Lower leg skin (tissue), 4 donors: ENCODE data around the gene ZNF397. TPM values are rescaled to one million over a fixed set of nuclear protein-coding genes. Genes with fewer than 3 reads are reported as not detected.

Source experiments
- DNase-seq, 2 donors: peaks; one replicate each; pipeline ENCODE4 v3.0.0-alpha.2; 2019; ENCODE audit warnings: low spot score in 2 of 2
- H3K4me3 ChIP-seq: fragments of 200-600 bp; sonication (generic); 2 replicates; pipeline ENCODE4 v1.5.1; 2017; ENCODE audit warnings: mild to moderate bottlenecking, low read depth; ENCODE audit not compliant: poor library complexity, severe bottlenecking
- POLR2A ChIP-seq, 2 donors: fragments of 450-650 bp; IDR thresholded peaks; one replicate each; pipeline ENCODE4 v1.6.1; 2016 to 2017; ENCODE audit warnings: antibody characterized with exemption in 2 of 2, mild to moderate bottlenecking in 1 of 2, moderate library complexity in 1 of 2
- WGBS, 2 donors: methylation state at CpG; one replicate each; pipeline ENCODE4 v1.1.5; 2018; 5-methylcytosine and 5-hydroxymethylcytosine counted together
- intact Hi-C: fragments of 100-400 bp; cut with DNase I; formaldehyde crosslinking; loops from one replicate; pipeline ENCODE4 v1.15.0; 2023; ENCODE audit warnings: low total_unique reads
- total RNA-seq, 4 donors: library from RNA; depleted of rRNA; stranded (reverse); fragments of >200 nt; gene quantifications; one replicate each; pipeline ENCODE4 v1.1.0, GENCODE V29; 2016
- TF ChIP-seq, protein P1 (sequence below), 3 donors: fragments of 450-650 bp; IDR thresholded peaks; one replicate each; pipeline ENCODE4 v1.5.1; 2016; ENCODE audit warnings: antibody characterized with exemption in 3 of 3, mild to moderate bottlenecking in 3 of 3, moderate library complexity in 2 of 3

The ZNF397 gene
- total RNA-seq, 4 donors from 2014 or later: 13.2 to 26.9 (median 19.5) TPM

GRCh38 chr18:35256947-35257346 lies 16.1 kb downstream of the ZNF397 start:
- intact Hi-C loops: no loop called here

DNA sequence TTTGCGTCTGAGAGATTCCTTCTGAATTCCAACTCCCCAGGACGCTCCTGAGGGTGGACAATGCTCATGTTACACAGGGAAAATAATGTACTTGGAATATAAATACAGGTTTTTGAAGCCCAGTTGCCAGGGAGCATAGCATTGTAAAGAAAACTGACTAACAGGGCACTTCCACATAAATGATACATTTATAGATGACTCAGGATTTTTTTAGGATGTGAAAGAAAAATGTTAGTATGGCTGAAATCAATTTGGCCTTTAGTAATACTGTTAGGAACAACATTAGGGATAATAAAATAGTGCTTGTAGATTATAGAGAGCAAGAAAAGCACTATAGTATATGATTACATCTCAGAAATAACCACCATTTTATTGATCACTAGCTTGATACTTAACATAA lies 23.6 kb downstream of the ZNF397 start:
- TF ChIP-seq, protein P1, sequence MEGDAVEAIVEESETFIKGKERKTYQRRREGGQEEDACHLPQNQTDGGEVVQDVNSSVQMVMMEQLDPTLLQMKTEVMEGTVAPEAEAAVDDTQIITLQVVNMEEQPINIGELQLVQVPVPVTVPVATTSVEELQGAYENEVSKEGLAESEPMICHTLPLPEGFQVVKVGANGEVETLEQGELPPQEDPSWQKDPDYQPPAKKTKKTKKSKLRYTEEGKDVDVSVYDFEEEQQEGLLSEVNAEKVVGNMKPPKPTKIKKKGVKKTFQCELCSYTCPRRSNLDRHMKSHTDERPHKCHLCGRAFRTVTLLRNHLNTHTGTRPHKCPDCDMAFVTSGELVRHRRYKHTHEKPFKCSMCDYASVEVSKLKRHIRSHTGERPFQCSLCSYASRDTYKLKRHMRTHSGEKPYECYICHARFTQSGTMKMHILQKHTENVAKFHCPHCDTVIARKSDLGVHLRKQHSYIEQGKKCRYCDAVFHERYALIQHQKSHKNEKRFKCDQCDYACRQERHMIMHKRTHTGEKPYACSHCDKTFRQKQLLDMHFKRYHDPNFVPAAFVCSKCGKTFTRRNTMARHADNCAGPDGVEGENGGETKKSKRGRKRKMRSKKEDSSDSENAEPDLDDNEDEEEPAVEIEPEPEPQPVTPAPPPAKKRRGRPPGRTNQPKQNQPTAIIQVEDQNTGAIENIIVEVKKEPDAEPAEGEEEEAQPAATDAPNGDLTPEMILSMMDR (IDR thresholded peaks at IDR 0.05): no peak
- TF ChIP-seq POLR2A (IDR thresholded peaks at IDR 0.05): no peak
- H3K4me3 ChIP-seq: no peak overlapping the region
- DNase-seq: no peak
- 89 to 90% methylated on average over 2 of the region's 2 CpGs for WGBS, 2 donors
- intact Hi-C loops: no loop called here

More at GRCh38 chr18:35256947-35257346, 16.1 kb downstream of the ZNF397 start:
- DNase-seq: no peak
- TF ChIP-seq POLR2A (IDR thresholded peaks at IDR 0.05): no peak
- TF ChIP-seq, protein P1 (IDR thresholded peaks at IDR 0.05): no peak
- WGBS, 2 donors: 97 to 99% methylated on average over 3 of the region's 3 CpGs
- no peak overlapping the region for H3K4me3 ChIP-seq

- H3K4me3 ChIP-seq: peak overlapping the region; percentile 34
- peak; percentile 63 to 95 for DNase-seq
- no peak for TF ChIP-seq POLR2A (IDR thresholded peaks at IDR 0.05)
- TF ChIP-seq, protein P1 (IDR thresholded peaks at IDR 0.05): no peak
- 0 to 1% methylated on average over 34 to 45 of the region's 48 CpGs for WGBS, 2 donors
- intact Hi-C loops: no loop called here
These were observed 26.4 kb downstream of the ZNF397 start for GRCh38 chr18:35267161-35267651.

- no peak overlapping the region for H3K4me3 ChIP-seq
- no peak for DNase-seq
- TF ChIP-seq, protein P1 (IDR thresholded peaks at IDR 0.05): no peak
- TF ChIP-seq POLR2A (IDR thresholded peaks at IDR 0.05): no peak
- intact Hi-C loops: no loop called here
- 38 to 62% methylated on average over 30 of the region's 30 CpGs for WGBS, 2 donors
These were observed 27.0 kb downstream of the ZNF397 start for GRCh38 chr18:35267809-35268208.

DNA sequence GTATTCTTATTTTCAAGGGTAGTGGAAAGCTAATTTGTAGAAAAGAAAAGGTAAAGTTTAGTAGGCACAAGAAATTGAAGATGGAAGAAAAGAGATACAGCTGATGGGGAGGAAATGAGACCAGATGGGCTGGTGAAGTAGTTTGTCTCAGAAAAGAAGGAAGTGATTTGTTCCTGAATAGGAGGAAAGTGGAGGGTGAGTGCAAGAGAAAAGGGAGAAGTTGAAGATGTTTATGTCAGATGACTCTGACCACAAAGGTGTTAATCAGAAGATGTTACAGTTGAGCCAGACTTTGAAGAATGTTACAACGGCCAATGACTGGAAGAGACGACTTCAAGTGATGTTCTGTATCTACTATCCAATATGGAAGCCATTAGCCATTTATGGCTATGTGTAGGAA lies 28.0 kb downstream of the ZNF397 start:
- 81 to 84% methylated on average over 2 of the region's 2 CpGs for WGBS, 2 donors
- H3K4me3 ChIP-seq: no peak overlapping the region
- intact Hi-C loops: no loop called here
- no peak for DNase-seq
- TF ChIP-seq, protein P1 (IDR thresholded peaks at IDR 0.05): no peak
- TF ChIP-seq POLR2A (IDR thresholded peaks at IDR 0.05): no peak

- no peak for DNase-seq
- H3K4me3 ChIP-seq: no peak overlapping the region
- 93 to 97% methylated on average over 21 to 24 of the region's 35 CpGs for WGBS, 2 donors
- TF ChIP-seq, protein P1 (IDR thresholded peaks at IDR 0.05): no peak
- TF ChIP-seq POLR2A (IDR thresholded peaks at IDR 0.05): no peak
- intact Hi-C loops: no loop called here
These were observed 30.8 kb downstream of the ZNF397 start for GRCh38 chr18:35271656-35272055.
